ENCODE data around the gene R3HDM2. TPM values are rescaled to one million over a fixed set of nuclear protein-coding genes. Genes with fewer than 3 reads are reported as not detected.
A peak's percentile ranks its signal among the peaks of the same experiment; 100 is the strongest.

The R3HDM2 gene
- total and polyA plus RNA-seq, 2 experiments from 2014 or later, result 13.4 to 28.7 TPM

- Histone ChIP-seq H3K27ac (no peak overlapping the region), H3K4me2 (peak overlapping the region; percentile 95), H3K36me3 (replicated peaks; ENCODE audit: insufficient read depth, low read depth) (no peaks in the 10 kb centered on the region), H3K4me3 (peak overlapping the region; percentile 61), H3K9me2 (replicated peaks; ENCODE audit: insufficient read depth) (no peaks in the 10 kb centered on the region), H3K4me1 (ENCODE audit: insufficient read depth) (peaks cover 17% of the 10 kb centered on the region), H3K9me3 (ENCODE audit: low read depth) (no peaks in the 10 kb centered on the region), H4K20me1 (ENCODE audit: insufficient read depth, poor library complexity, severe bottlenecking) (no peaks in the 10 kb centered on the region), H3K27me3 (peaks cover 56% of the 10 kb centered on the region), H3K79me2 (no peaks in the 10 kb centered on the region), H2AFZ (peak overlapping the region; percentile 63)
- TF ChIP-seq EZH2 (IDR thresholded peaks at IDR 0.05; ENCODE audit: borderline replicate concordance) (peak; percentile 53), EZH2phosphoT487 (IDR thresholded peaks at IDR 0.05; ENCODE audit: low read depth, severe bottlenecking, unreplicated experiment) (peak; percentile 48), CTCF (IDR thresholded peaks at IDR 0.05; ENCODE audit: poor library complexity) (no peak)
- WGBS (ENCODE audit: low lambda C conversion rate, missing lambda C conversion rate), result 3% methylated on average over 53 of the region's 84 CpGs
- peak; percentile 64 for DNase-seq (ENCODE audit: low spot score)
Observed at GRCh38 chr12:57475271-57476161, 44.7 kb upstream of the R3HDM2 start.

- H3K36me3 ChIP-seq (replicated peaks; ENCODE audit: insufficient read depth, low read depth), result no peaks in the 10 kb centered on the region
- peaks cover 54% of the 10 kb centered on the region for H3K27me3 ChIP-seq
- no peaks in the 10 kb centered on the region for H3K9me3 ChIP-seq (ENCODE audit: low read depth)
- DNase-seq (ENCODE audit: low spot score), result no peak
- TF ChIP-seq CTCF (IDR thresholded peaks at IDR 0.05; ENCODE audit: poor library complexity) (no peak), EZH2phosphoT487 (IDR thresholded peaks at IDR 0.05; ENCODE audit: low read depth, severe bottlenecking, unreplicated experiment) (no peak), EZH2 (IDR thresholded peaks at IDR 0.05; ENCODE audit: borderline replicate concordance) (no peak)
- H4K20me1 ChIP-seq (ENCODE audit: insufficient read depth, poor library complexity, severe bottlenecking), result no peaks in the 10 kb centered on the region
- peak overlapping the region; percentile 63 for H2AFZ ChIP-seq
- 75% methylated on average over 7 of the region's 7 CpGs for WGBS (ENCODE audit: low lambda C conversion rate, missing lambda C conversion rate)
- no peaks in the 10 kb centered on the region for H3K79me2 ChIP-seq
- no peak overlapping the region for H3K27ac ChIP-seq
- peak overlapping the region; percentile 95 for H3K4me2 ChIP-seq
- no peaks in the 10 kb centered on the region for H3K9me2 ChIP-seq (replicated peaks; ENCODE audit: insufficient read depth)
- peaks cover 17% of the 10 kb centered on the region for H3K4me1 ChIP-seq (ENCODE audit: insufficient read depth)
- H3K4me3 ChIP-seq, result peak overlapping the region; percentile 61
Observed at GRCh38 chr12:57474862-57475261, 44.0 kb upstream of the R3HDM2 start.

GRCh38 chr12:57474430-57474829 is 43.6 kb upstream of the R3HDM2 start:
- 81% methylated on average over 8 of the region's 8 CpGs for WGBS (ENCODE audit: low lambda C conversion rate, missing lambda C conversion rate)
- Histone ChIP-seq H2AFZ (no peak overlapping the region), H3K4me2 (no peak overlapping the region), H3K27ac (no peak overlapping the region), H3K79me2 (no peaks in the 10 kb centered on the region), H4K20me1 (ENCODE audit: insufficient read depth, poor library complexity, severe bottlenecking) (no peaks in the 10 kb centered on the region), H3K9me3 (ENCODE audit: low read depth) (no peaks in the 10 kb centered on the region), H3K9me2 (replicated peaks; ENCODE audit: insufficient read depth) (no peaks in the 10 kb centered on the region), H3K4me3 (no peak overlapping the region), H3K4me1 (ENCODE audit: insufficient read depth) (peaks cover 17% of the 10 kb centered on the region), H3K27me3 (peaks cover 53% of the 10 kb centered on the region), H3K36me3 (replicated peaks; ENCODE audit: insufficient read depth, low read depth) (no peaks in the 10 kb centered on the region)
- TF ChIP-seq CTCF (IDR thresholded peaks at IDR 0.05; ENCODE audit: poor library complexity), result no peak
- DNase-seq (ENCODE audit: low spot score), result no peak
